H1 (cell line): ENCODE measurements around the gene TTC39A.

Experiments
- CHD2 ChIP-seq: IDR thresholded peaks from 2 replicates; pipeline ENCODE4 v1.6.1; 2012; ENCODE audit warnings: low read length, improper control_type of control experiment
- CTCF ChIP-seq, 3 experiments: IDR thresholded peaks; 1 replicate in 2 of 3; 2 replicates in 1 of 3; pipeline versions ENCODE4 v1.5.1 to v1.6.1; 2011; ENCODE audit warnings: low read length in 3 of 3, mild to moderate bottlenecking in 3 of 3, inconsistent platforms in 2 of 3, low read depth in 1 of 3, moderate library complexity in 1 of 3; ENCODE audit not compliant: insufficient read depth in 1 of 3; ENCODE audit errors: control extremely low read depth in 1 of 3
- EZH2 ChIP-seq: fragments of 200-600 bp; sonication (generic); IDR thresholded peaks from 2 replicates; pipeline ENCODE4 v1.7.1; 2012; ENCODE audit warnings: low read depth, mild to moderate bottlenecking, moderate library complexity, low read length, inconsistent platforms; ENCODE audit not compliant: severe bottlenecking
- NRF1 ChIP-seq: IDR thresholded peaks from 2 replicates; pipeline ENCODE4 v1.6.1; 2011; ENCODE audit warnings: mild to moderate bottlenecking, low read depth, low read length, improper control_type of control experiment
- RXRA ChIP-seq: IDR thresholded peaks from 2 replicates; pipeline ENCODE4 v1.6.1; 2011; ENCODE audit warnings: low read depth, mild to moderate bottlenecking, low read length, moderate library complexity; ENCODE audit not compliant: insufficient read depth
- SIN3A ChIP-seq, 2 experiments: IDR thresholded peaks in 1 of 2; conservative IDR thresholded peaks in 1 of 2; 2 replicates each; pipeline ENCODE4 v1.6.1; 2011 to 2012; ENCODE audit warnings: low read length in 2 of 2, improper control_type of control experiment in 1 of 2, low read depth in 1 of 2, mild to moderate bottlenecking in 1 of 2
- TAF1 ChIP-seq: IDR thresholded peaks from 2 replicates; pipeline ENCODE4 v1.6.1; 2011; ENCODE audit warnings: mild to moderate bottlenecking, low read depth, low read length
- TBP ChIP-seq: IDR thresholded peaks from 2 replicates; pipeline ENCODE4 v1.6.1; 2011; ENCODE audit warnings: low read depth, low read length, improper control_type of control experiment
- USF2 ChIP-seq: IDR thresholded peaks from 2 replicates; pipeline ENCODE4 v1.6.1; 2011; ENCODE audit warnings: low read length, improper control_type of control experiment
- ZNF274 ChIP-seq: IDR thresholded peaks from 2 replicates; pipeline ENCODE4 v1.7.0; 2012; ENCODE audit warnings: low read length, borderline replicate concordance; ENCODE audit errors: extremely low read depth

- TF ChIP-seq CTCF (IDR thresholded peaks at IDR 0.05; ENCODE audit: control extremely low read depth in 1 of 3, insufficient read depth in 1 of 3, low read depth in 1 of 3, low read length in 3 of 3) (no peak), USF2 (no peak), SIN3A (conservative IDR thresholded peaks at IDR 0.05 in 1 of 2, IDR thresholded peaks at IDR 0.05 in 1 of 2; ENCODE audit: low read depth in 1 of 2, low read length in 2 of 2) (no peak), TBP (no peak), RXRA (no peak), TAF1 (no peak), NRF1 (no peak), EZH2 (no peak), CHD2 (no peak), ZNF274 (no peak)
Observed at GRCh38 chr1:51345300-51345687, 14.9 kb upstream of the TTC39A start.
